Stomach (tissue), 9 donors: Measurements from ENCODE around the gene INA. TPM values are rescaled to one million over a fixed set of nuclear protein-coding genes. Genes with fewer than 3 reads are reported as not detected.
"Not testable (repeated sequence)": the region's sequence is repeated elsewhere in the genome, so short reads cannot be mapped to it uniquely, and the experiment has no call there.

ENCODE experiments used
- DNase-seq, 2 donors: peaks; one replicate each; pipeline versions ENCODE4 v3.0.0 to v3.0.0-alpha.2; 2013 to 2019
- H3K27ac ChIP-seq, 5 donors: fragments of 200-600 bp in 4 of 5; sonication (generic) in 4 of 5; one replicate each; pipeline ENCODE4 v1.5.1; 2013 to 2019; ENCODE audit warnings: mild to moderate bottlenecking in 1 of 5, moderate library complexity in 1 of 5
- H3K27me3 ChIP-seq, 3 donors: fragments of 200-600 bp; sonication (generic); one replicate each; pipeline ENCODE4 v1.5.1; 2017 to 2019; ENCODE audit warnings: mixed run types in 1 of 3
- H3K36me3 ChIP-seq, 4 donors: fragments of 200-600 bp; sonication (generic); 1 replicate in 3 of 4; 2 replicates in 1 of 4; pipeline ENCODE4 v1.5.1; 2016 to 2019
- H3K4me1 ChIP-seq, 4 donors: fragments of 200-600 bp; sonication (generic); one replicate each; pipeline ENCODE4 v1.5.1; 2016 to 2019
- H3K4me3 ChIP-seq, 4 donors: fragments of 200-600 bp; sonication (generic) in 3 of 4; one replicate each; pipeline ENCODE4 v1.5.1; 2016 to 2019; ENCODE audit warnings: mild to moderate bottlenecking in 1 of 4
- H3K9me3 ChIP-seq, 4 donors: fragments of 200-600 bp; sonication (generic); one replicate each; pipeline ENCODE4 v1.5.1; 2016 to 2019
- CTCF ChIP-seq, 7 experiments: fragments of 450-650 bp in 4 of 7; fragments of 200-600 bp in 3 of 7; sonication (generic) in 3 of 7; IDR thresholded peaks; one replicate each; pipeline ENCODE4 v1.5.1; 2016 to 2019; ENCODE audit warnings: antibody characterized with exemption in 7 of 7, control low read depth in 2 of 7, mild to moderate bottlenecking in 1 of 7
- EP300 ChIP-seq: sonication (generic); formaldehyde crosslinking; IDR thresholded peaks from one replicate; pipeline ENCODE4 v1.6.1; 2017; ENCODE audit warnings: antibody characterized with exemption
- POLR2A ChIP-seq, 4 donors: fragments of 450-650 bp; IDR thresholded peaks; one replicate each; pipeline ENCODE4 v1.6.1; 2016; ENCODE audit warnings: antibody characterized with exemption in 4 of 4, control low read depth in 2 of 4, mild to moderate bottlenecking in 1 of 4, moderate library complexity in 1 of 4
- POLR2AphosphoS5 ChIP-seq, 3 donors: sonication (generic); formaldehyde crosslinking; IDR thresholded peaks; one replicate each; pipeline ENCODE4 v1.6.1; 2016; ENCODE audit warnings: antibody characterized with exemption in 3 of 3
- WGBS, 5 donors: extraction: QIAGEN DNeasy Blood & Tissue Kit in 3 of 5; methylation state at CpG; one replicate each; pipeline versions ENCODE4 v1.1.5 to v1.1.7; 2013 to 2018; 5-methylcytosine and 5-hydroxymethylcytosine counted together
- intact Hi-C: fragments of 100-400 bp; cut with DNase I; formaldehyde crosslinking; loops from one replicate; pipeline ENCODE4 v1.15.1; 2023; ENCODE audit warnings: low total_unique reads
- polyA plus RNA-seq, 3 donors: library from polyadenylated mRNA; stranded (reverse); fragments of 200-250 nt; gene quantifications; one replicate each; pipeline ENCODE4 v1.2.3, GENCODE V29; 2013
- total RNA-seq, 5 donors: library from RNA; depleted of rRNA; stranded (reverse); fragments of >200 nt; gene quantifications; one replicate each; pipeline versions ENCODE4 v1.1.0 to v1.2.3, GENCODE V29; 2014 to 2016
- donor health status: healthy with polysubstance abuse.
- donor health status: Bipolar disorder and iron deficiency.
- donor health status: healthy.

Gene INA
- total and polyA plus RNA-seq, 8 donors, result 0.29 to 1.8 (median 1.0) TPM; not detected in 2

- no peak overlapping the region for H3K4me3 ChIP-seq
- intact Hi-C loops, result loop anchor here (2.0 to 5.0 kb wide), 2 partner anchors 172 to 328 kb away; no protein-coding TSS in a partner anchor
- no peak overlapping the region for H3K27ac ChIP-seq
- H3K36me3 ChIP-seq, result no peaks in the 10 kb centered on the region
- H3K9me3 ChIP-seq, result no peaks in the 10 kb centered on the region
- no peaks in the 10 kb centered on the region for H3K27me3 ChIP-seq
- TF ChIP-seq POLR2A (IDR thresholded peaks at IDR 0.05) (no peak), POLR2AphosphoS5 (IDR thresholded peaks at IDR 0.05) (peak; percentile 18 to 82 (median 20)), CTCF (IDR thresholded peaks at IDR 0.05) (peak in 5 of 7 experiments; percentile 77 to 89 (median 87)), EP300 (no peak)
- peak; percentile 81 to 93 for DNase-seq
- peaks cover 17 to 36% (median 28%) of the 10 kb centered on the region in 4 donors for H3K4me1 ChIP-seq
- 29 to 32% (median 30%) methylated on average over 9 of the region's 9 CpGs for WGBS, 5 donors
These were observed 32.2 kb upstream of the INA start for GRCh38 chr10:103244666-103245271.

GRCh38 chr10:103245587-103245986 lies 31.4 kb upstream of the INA start, which contains the start of gene RPEL1:
TSS of gene RPEL1 (plus strand) at chr10:103245887. CDS start at chr10:103245997, 110 bp downstream.
- not testable (repeated sequence) for H3K4me3 ChIP-seq, H3K36me3 ChIP-seq, H3K27ac ChIP-seq, H3K27me3 ChIP-seq, DNase-seq, H3K9me3 ChIP-seq
- H3K4me1 ChIP-seq, result peaks cover 8 to 28% (median 21%) of the 10 kb centered on the region in 4 donors
- intact Hi-C loops, result loop anchor here (2.0 to 5.0 kb wide), 2 partner anchors 173 to 329 kb away; no protein-coding TSS in a partner anchor
- 87 to 93% (median 91%) methylated on average over 7 of the region's 7 CpGs for WGBS, 5 donors

GRCh38 chr10:103246324-103246723 lies 30.6 kb upstream of the INA start:
- intact Hi-C loops, result loop anchor here (5.0 kb wide), 1 partner anchor 174 kb away; no protein-coding TSS in a partner anchor
- H3K27me3 ChIP-seq, result no peaks in the 10 kb centered on the region
- H3K4me1 ChIP-seq, result peaks cover under 1 to 21% (median 13%) of the 10 kb centered on the region in 4 donors
- no peaks in the 10 kb centered on the region for H3K9me3 ChIP-seq
- H3K4me3 ChIP-seq, result no peak overlapping the region
- 71 to 87% (median 76%) methylated on average over 4 of the region's 4 CpGs for WGBS, 5 donors
- no peak for TF ChIP-seq EP300
- no peak for TF ChIP-seq CTCF (IDR thresholded peaks at IDR 0.05)
- TF ChIP-seq POLR2AphosphoS5 (IDR thresholded peaks at IDR 0.05), result no peak
- no peak for TF ChIP-seq POLR2A (IDR thresholded peaks at IDR 0.05)
- DNase-seq, result no peak
- H3K36me3 ChIP-seq, result no peaks in the 10 kb centered on the region
- no peak overlapping the region for H3K27ac ChIP-seq

GRCh38 chr10:103254113-103254512 lies 22.8 kb upstream of the INA start:
- no peaks in the 10 kb centered on the region for H3K36me3 ChIP-seq
- no peak for DNase-seq
- H3K9me3 ChIP-seq, result no peaks in the 10 kb centered on the region
- H3K4me3 ChIP-seq, result no peak overlapping the region
- intact Hi-C loops, result no loop called here
- 58 to 87% (median 83%) methylated on average over 3 of the region's 3 CpGs for WGBS, 5 donors
- no peak for TF ChIP-seq POLR2AphosphoS5 (IDR thresholded peaks at IDR 0.05)
- H3K27me3 ChIP-seq, result no peaks in the 10 kb centered on the region
- H3K27ac ChIP-seq, result no peak overlapping the region
- H3K4me1 ChIP-seq, result no peaks in the 10 kb centered on the region

- 56 to 76% (median 62%) methylated on average over 4 of the region's 4 CpGs for WGBS, 5 donors
- H3K9me3 ChIP-seq, result peaks cover 0 to 4% (median 1%) of the 10 kb centered on the region in 4 donors
- no peaks in the 10 kb centered on the region for H3K27me3 ChIP-seq
- no peaks in the 10 kb centered on the region for H3K4me1 ChIP-seq
- no peak for DNase-seq
- TF ChIP-seq CTCF (IDR thresholded peaks at IDR 0.05) (no peak), POLR2AphosphoS5 (IDR thresholded peaks at IDR 0.05) (no peak), EP300 (no peak), POLR2A (IDR thresholded peaks at IDR 0.05) (no peak)
- no peak overlapping the region for H3K4me3 ChIP-seq
- no peaks in the 10 kb centered on the region for H3K36me3 ChIP-seq
- H3K27ac ChIP-seq, result no peak overlapping the region
- intact Hi-C loops, result no loop called here
These were observed 22.2 kb upstream of the INA start for GRCh38 chr10:103254538-103255325.
